SK-N-MC (cell line): Measurements from ENCODE around the gene MYO15A.

Experiments used
- EZH2 ChIP-seq: fragments of 200-600 bp; sonication (generic); IDR thresholded peaks from one replicate; pipeline ENCODE4 v1.6.1; 2017; ENCODE audit warnings: antibody characterized with exemption
- FOXP2 ChIP-seq: optimal IDR thresholded peaks from 2 replicates; pipeline ENCODE3; 2011; ENCODE audit warnings: mild to moderate bottlenecking, moderate library complexity; ENCODE audit not compliant: insufficient read depth; ENCODE audit errors: extremely low read length, control extremely low read depth
- POLR2AphosphoS5 ChIP-seq: IDR thresholded peaks from 2 replicates; pipeline ENCODE4 v1.6.1; 2012; ENCODE audit warnings: mild to moderate bottlenecking, low read depth, low read length, borderline replicate concordance

GRCh38 chr17:18177133-18177532 lies 68.6 kb downstream of the MYO15A start:
- no peak for TF ChIP-seq POLR2AphosphoS5
- no peak for TF ChIP-seq EZH2
- TF ChIP-seq FOXP2 = no peak
